T-helper 2 cell treated with Interferon-gamma antibody and Interleukin-4, amounts not matched to agents 5 μg/mL and 100 μg/mL, for 36 hours (primary cell): ENCODE data around the gene CEP57L1.
"Not testable (repeated sequence)": the region's sequence is repeated elsewhere in the genome, so short reads cannot be mapped to it uniquely, and the experiment has no call there.

Source experiments
- DNase-seq: peaks from one replicate; pipeline ENCODE4 v3.0.0; 2021; ENCODE audit warnings: low spot score
- H3K27ac Mint-ChIP-seq: one replicate; pipeline ENCODE4 v1.8.0; 2021; ENCODE audit warnings: mild to moderate bottlenecking, mixed read lengths
- H3K27me3 Mint-ChIP-seq: one replicate; pipeline ENCODE4 v1.8.0; 2021; ENCODE audit warnings: low read depth, mixed read lengths
- H3K36me3 Mint-ChIP-seq: one replicate; pipeline ENCODE4 v1.8.0; 2021; ENCODE audit warnings: low read depth, mixed read lengths
- H3K4me1 Mint-ChIP-seq: one replicate; pipeline ENCODE4 v1.8.0; 2021; ENCODE audit warnings: low read depth, mixed read lengths
- H3K4me3 Mint-ChIP-seq: one replicate; pipeline ENCODE4 v1.8.0; 2022; ENCODE audit warnings: mild to moderate bottlenecking, moderate library complexity, mixed read lengths
- H3K9me3 Mint-ChIP-seq: one replicate; pipeline ENCODE4 v1.8.0; 2021; ENCODE audit warnings: mixed read lengths

The CEP57L1 gene

GRCh38 chr6:109183109-109183650 is 87.9 kb downstream of the CEP57L1 start:
- Mint-ChIP-seq H3K27me3 (peaks cover 55% of the 10 kb centered on the region), H3K9me3 (no peaks in the 10 kb centered on the region), H3K4me3 (no peak overlapping the region), H3K36me3 (no peaks in the 10 kb centered on the region), H3K27ac (no peak overlapping the region), H3K4me1 (peaks cover 12% of the 10 kb centered on the region)
- no peak for DNase-seq

GRCh38 chr6:109184638-109185037 is 89.3 kb downstream of the CEP57L1 start:
- H3K9me3 Mint-ChIP-seq, result no peaks in the 10 kb centered on the region
- peaks cover 12% of the 10 kb centered on the region for H3K4me1 Mint-ChIP-seq
- no peak overlapping the region for H3K4me3 Mint-ChIP-seq
- H3K27ac Mint-ChIP-seq, result no peak overlapping the region
- H3K36me3 Mint-ChIP-seq, result no peaks in the 10 kb centered on the region
- DNase-seq, result no peak
- H3K27me3 Mint-ChIP-seq, result peaks cover 46% of the 10 kb centered on the region

GRCh38 chr6:109186012-109186411 is 90.7 kb downstream of the CEP57L1 start:
- Mint-ChIP-seq H3K4me1 (peaks cover 12% of the 10 kb centered on the region), H3K9me3 (peaks cover 7% of the 10 kb centered on the region), H3K4me3 (no peak overlapping the region), H3K27ac (no peak overlapping the region), H3K27me3 (peaks cover 43% of the 10 kb centered on the region), H3K36me3 (peaks cover 5% of the 10 kb centered on the region)
- DNase-seq, result peak; percentile 11

GRCh38 chr6:109187399-109188114 is 92.2 kb downstream of the CEP57L1 start:
- Mint-ChIP-seq H3K4me1 (peaks cover 12% of the 10 kb centered on the region), H3K27me3 (peaks cover 38% of the 10 kb centered on the region), H3K36me3 (peaks cover 9% of the 10 kb centered on the region), H3K9me3 (peaks cover 18% of the 10 kb centered on the region), H3K4me3 (no peak overlapping the region), H3K27ac (no peak overlapping the region)
- peak; percentile 21 for DNase-seq

- Mint-ChIP-seq H3K27ac (no peak overlapping the region), H3K36me3 (peaks cover 9% of the 10 kb centered on the region), H3K4me1 (peaks cover 12% of the 10 kb centered on the region), H3K9me3 (peaks cover 20% of the 10 kb centered on the region), H3K4me3 (no peak overlapping the region), H3K27me3 (peaks cover 36% of the 10 kb centered on the region)
- DNase-seq, result no peak
These were observed 92.8 kb downstream of the CEP57L1 start for GRCh38 chr6:109188115-109188411.

- H3K27me3 Mint-ChIP-seq, H3K4me3 Mint-ChIP-seq, DNase-seq, H3K36me3 Mint-ChIP-seq, H3K27ac Mint-ChIP-seq, H3K4me1 Mint-ChIP-seq: not testable (repeated sequence)
- peaks cover 26% of the 10 kb centered on the region for H3K9me3 Mint-ChIP-seq
These were observed 96.1 kb downstream of the CEP57L1 start for GRCh38 chr6:109191368-109191767.

GRCh38 chr6:109192865-109193264 is 97.6 kb downstream of the CEP57L1 start:
- H3K4me1 Mint-ChIP-seq, result peaks cover 7% of the 10 kb centered on the region
- DNase-seq, result no peak
- H3K27ac Mint-ChIP-seq, result no peak overlapping the region
- H3K9me3 Mint-ChIP-seq, result peaks cover 26% of the 10 kb centered on the region
- H3K27me3 Mint-ChIP-seq, result peaks cover 2% of the 10 kb centered on the region
- H3K36me3 Mint-ChIP-seq, result peaks cover 9% of the 10 kb centered on the region
- H3K4me3 Mint-ChIP-seq, result no peak overlapping the region

GRCh38 chr6:109194880-109195279 is 99.6 kb downstream of the CEP57L1 start:
- Mint-ChIP-seq H3K4me3 (no peak overlapping the region), H3K27me3 (peaks cover 2% of the 10 kb centered on the region), H3K36me3 (peaks cover 9% of the 10 kb centered on the region), H3K4me1 (peaks cover 4% of the 10 kb centered on the region), H3K9me3 (peaks cover 26% of the 10 kb centered on the region), H3K27ac (no peak overlapping the region)
- DNase-seq, result no peak

- DNase-seq, result no peak
- Mint-ChIP-seq H3K27me3 (no peaks in the 10 kb centered on the region), H3K36me3 (peaks cover 3% of the 10 kb centered on the region), H3K4me3 (no peak overlapping the region), H3K27ac (no peak overlapping the region), H3K4me1 (peaks cover 4% of the 10 kb centered on the region), H3K9me3 (peaks cover 11% of the 10 kb centered on the region)
These were observed 101.8 kb downstream of the CEP57L1 start for GRCh38 chr6:109197061-109197460.

GRCh38 chr6:109202409-109203264 is 107.3 kb downstream of the CEP57L1 start:
- peak; percentile 23 for DNase-seq
- no peak overlapping the region for H3K27ac Mint-ChIP-seq
- no peaks in the 10 kb centered on the region for H3K4me1 Mint-ChIP-seq
- H3K27me3 Mint-ChIP-seq, result no peaks in the 10 kb centered on the region
- no peaks in the 10 kb centered on the region for H3K36me3 Mint-ChIP-seq
- H3K9me3 Mint-ChIP-seq, result no peaks in the 10 kb centered on the region
- no peak overlapping the region for H3K4me3 Mint-ChIP-seq

- Mint-ChIP-seq H3K36me3 (no peaks in the 10 kb centered on the region), H3K27ac (no peak overlapping the region), H3K9me3 (no peaks in the 10 kb centered on the region), H3K4me3 (no peak overlapping the region), H3K4me1 (no peaks in the 10 kb centered on the region), H3K27me3 (peaks cover 8% of the 10 kb centered on the region)
- DNase-seq, result no peak
These were observed 109.2 kb downstream of the CEP57L1 start for GRCh38 chr6:109204511-109204910.

GRCh38 chr6:109212683-109213082 is 117.4 kb downstream of the CEP57L1 start:
- DNase-seq, result no peak
- peaks cover 30% of the 10 kb centered on the region for H3K27me3 Mint-ChIP-seq
- no peaks in the 10 kb centered on the region for H3K4me1 Mint-ChIP-seq
- no peak overlapping the region for H3K4me3 Mint-ChIP-seq
- peaks cover 19% of the 10 kb centered on the region for H3K9me3 Mint-ChIP-seq
- no peak overlapping the region for H3K27ac Mint-ChIP-seq
- H3K36me3 Mint-ChIP-seq, result no peaks in the 10 kb centered on the region
